ENCODE results near the gene PCP2. TPM values are rescaled to one million over a fixed set of nuclear protein-coding genes. Genes with fewer than 3 reads are reported as not detected.
A peak's percentile ranks its signal among the peaks of the same experiment; 100 is the strongest.

Gene PCP2
- total RNA-seq, 4 donors from 2014 or later = 1.6 to 9.9 (median 1.6) TPM

DNA sequence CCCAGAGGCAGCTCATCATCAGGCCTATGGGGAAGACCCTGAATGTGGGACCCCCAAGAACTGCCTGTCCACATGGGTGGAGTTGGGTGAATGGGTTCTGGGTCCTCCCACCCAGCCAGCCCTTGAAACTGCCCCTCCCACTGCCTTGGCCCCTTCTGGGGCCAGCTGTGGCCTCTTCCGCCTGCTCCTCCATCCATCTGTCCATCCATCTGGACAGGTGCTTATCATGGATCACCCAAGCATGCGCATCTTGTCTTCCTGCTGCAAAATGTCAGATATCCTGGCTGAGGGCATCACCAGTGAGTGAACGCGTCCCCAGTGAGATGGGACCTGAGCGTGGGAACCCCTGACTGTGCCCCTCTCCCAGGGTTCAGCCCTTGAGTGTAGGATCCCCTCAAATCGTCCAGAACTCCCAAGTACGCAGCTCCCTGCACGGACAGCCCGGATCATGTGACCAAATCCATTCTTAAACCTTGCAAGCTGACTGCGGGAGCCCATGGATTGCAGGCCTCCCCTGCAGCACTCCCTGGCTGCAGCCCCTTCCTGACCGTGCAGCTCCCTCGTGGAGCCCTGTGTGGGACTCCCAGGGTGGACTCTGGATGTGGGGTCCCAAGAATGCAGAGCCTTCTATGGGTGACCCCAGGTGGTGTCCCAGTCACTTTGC, 5.4 kb upstream of the PCP2 start:
- Histone ChIP-seq H3K9me3 (no peaks in the 10 kb centered on the region), H3K27ac (no peak overlapping the region), H3K27me3 (peaks cover 18% of the 10 kb centered on the region), H3K4me3 (no peak overlapping the region), H3K4me1 (peaks cover 20% of the 10 kb centered on the region), H3K36me3 (peaks cover 5% of the 10 kb centered on the region)
- no peak for TF ChIP-seq POLR2A (IDR thresholded peaks at IDR 0.05)
- TF ChIP-seq, protein P1, sequence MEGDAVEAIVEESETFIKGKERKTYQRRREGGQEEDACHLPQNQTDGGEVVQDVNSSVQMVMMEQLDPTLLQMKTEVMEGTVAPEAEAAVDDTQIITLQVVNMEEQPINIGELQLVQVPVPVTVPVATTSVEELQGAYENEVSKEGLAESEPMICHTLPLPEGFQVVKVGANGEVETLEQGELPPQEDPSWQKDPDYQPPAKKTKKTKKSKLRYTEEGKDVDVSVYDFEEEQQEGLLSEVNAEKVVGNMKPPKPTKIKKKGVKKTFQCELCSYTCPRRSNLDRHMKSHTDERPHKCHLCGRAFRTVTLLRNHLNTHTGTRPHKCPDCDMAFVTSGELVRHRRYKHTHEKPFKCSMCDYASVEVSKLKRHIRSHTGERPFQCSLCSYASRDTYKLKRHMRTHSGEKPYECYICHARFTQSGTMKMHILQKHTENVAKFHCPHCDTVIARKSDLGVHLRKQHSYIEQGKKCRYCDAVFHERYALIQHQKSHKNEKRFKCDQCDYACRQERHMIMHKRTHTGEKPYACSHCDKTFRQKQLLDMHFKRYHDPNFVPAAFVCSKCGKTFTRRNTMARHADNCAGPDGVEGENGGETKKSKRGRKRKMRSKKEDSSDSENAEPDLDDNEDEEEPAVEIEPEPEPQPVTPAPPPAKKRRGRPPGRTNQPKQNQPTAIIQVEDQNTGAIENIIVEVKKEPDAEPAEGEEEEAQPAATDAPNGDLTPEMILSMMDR (IDR thresholded peaks at IDR 0.05) = no peak
- no peak for TF ChIP-seq POLR2AphosphoS5 (IDR thresholded peaks at IDR 0.05)
- 92% methylated on average over 9 of the region's 12 CpGs for WGBS
- no peak for DNase-seq (ENCODE audit: low spot score in 2 of 2)

DNA sequence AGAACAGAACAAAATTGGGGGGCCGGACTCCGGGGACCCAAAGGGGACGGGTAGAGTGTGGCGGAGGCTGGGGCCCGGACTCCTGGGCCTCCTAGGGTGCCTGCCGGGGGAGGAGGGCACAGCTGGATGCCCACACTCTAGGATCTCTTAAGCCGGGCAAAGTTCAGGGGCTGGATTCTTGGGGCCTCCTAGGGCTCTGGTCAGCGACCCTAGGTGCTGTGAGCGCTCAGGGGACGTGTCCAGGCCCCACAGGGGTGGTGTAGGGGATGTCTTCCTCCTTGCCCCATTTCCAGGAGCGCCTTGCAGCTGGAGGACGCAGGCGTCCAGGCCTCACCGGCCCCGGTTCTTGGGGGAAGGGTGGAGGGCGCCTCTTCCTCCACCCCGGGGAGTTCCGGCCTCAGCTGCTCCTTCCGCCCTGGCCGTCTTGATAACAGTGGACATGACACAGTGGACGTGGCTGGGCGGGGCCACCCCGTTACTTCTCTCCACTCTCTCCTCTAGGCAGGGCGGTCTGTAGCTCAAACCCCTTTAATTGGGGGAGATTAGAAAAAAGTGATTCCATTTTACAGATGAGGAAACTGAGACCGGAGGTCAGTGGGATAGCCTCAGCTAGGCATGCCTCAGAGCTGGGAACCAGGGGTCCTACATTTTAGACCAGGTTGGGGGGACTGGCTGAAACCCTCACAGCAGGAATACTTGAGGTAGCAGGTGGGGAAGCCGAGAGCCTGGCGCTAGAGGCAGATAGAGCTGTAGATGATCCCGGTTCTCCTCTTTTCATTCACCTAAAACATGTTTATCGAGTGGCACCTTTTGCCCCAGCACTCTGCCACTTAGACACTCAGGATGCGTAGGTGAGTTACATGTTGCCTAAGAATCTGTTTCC, 4.1 kb upstream of the PCP2 start:
- H3K4me1 ChIP-seq = peaks cover 20% of the 10 kb centered on the region
- peaks cover 18% of the 10 kb centered on the region for H3K27me3 ChIP-seq
- H3K4me3 ChIP-seq = peak overlapping the region; percentile 74
- H3K9me3 ChIP-seq = no peaks in the 10 kb centered on the region
- no peak for DNase-seq (ENCODE audit: low spot score in 2 of 2)
- H3K36me3 ChIP-seq = peaks cover 9% of the 10 kb centered on the region
- 59% methylated on average over 14 of the region's 30 CpGs for WGBS
- peak overlapping the region; percentile 88 for H3K27ac ChIP-seq
- TF ChIP-seq EP300 (IDR thresholded peaks at IDR 0.05) (no peak), POLR2AphosphoS5 (IDR thresholded peaks at IDR 0.05) (no peak), POLR2A (IDR thresholded peaks at IDR 0.05) (no peak)
- TF ChIP-seq, protein P1 (IDR thresholded peaks at IDR 0.05) = no peak

DNA sequence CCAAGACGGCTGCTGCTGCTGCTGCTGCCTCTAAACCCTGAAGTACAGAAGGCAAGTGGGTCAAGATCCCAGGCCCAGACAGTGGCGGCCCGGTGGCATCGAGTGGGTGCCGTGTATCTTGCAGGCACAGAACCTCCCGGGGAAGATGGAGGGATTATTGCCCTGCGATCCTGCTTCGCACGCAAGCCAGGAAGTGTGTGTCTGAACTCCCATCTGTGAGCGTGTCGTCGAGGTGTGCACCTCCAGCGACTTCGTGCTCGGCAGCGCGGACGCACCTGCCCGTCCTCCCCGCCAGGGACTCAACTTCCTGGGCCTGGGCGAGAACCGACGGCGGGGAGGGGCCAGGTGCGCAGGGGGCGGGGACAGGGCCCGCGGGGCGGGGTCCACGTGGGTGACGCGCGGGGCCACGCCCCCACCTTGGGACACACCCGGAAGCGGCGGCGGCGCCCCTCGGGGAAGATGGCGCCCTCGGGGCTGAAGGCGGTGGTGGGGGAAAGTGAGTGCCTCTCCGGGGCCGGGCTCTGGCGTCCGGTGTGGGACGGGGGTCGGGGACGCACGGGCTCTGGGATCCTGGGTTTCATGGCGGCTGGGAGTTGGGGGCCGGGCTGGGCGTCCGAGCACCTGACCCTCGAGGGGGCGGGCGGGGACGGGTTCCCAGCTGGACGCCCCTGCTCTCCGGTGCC, 3.3 kb upstream of the PCP2 start, which contains the start of gene STXBP2:
STXBP2 (plus strand) TSS at position 420 of the 683 bp plus-strand sequence; CDS start at position 460, 40 bp downstream.
- Histone ChIP-seq H3K36me3 (peaks cover 11% of the 10 kb centered on the region), H3K4me3 (peak within 1 kb of the TSS; percentile 74), H3K4me1 (peaks cover 20% of the 10 kb centered on the region), H3K9me3 (no peaks in the 10 kb centered on the region), H3K27me3 (peaks cover 18% of the 10 kb centered on the region), H3K27ac (peak within 1 kb of the TSS; percentile 88)
- DNase-seq (ENCODE audit: low spot score in 2 of 2) = no peak
- WGBS = 0% methylated on average over 3 of the region's 61 CpGs
- no peak for TF ChIP-seq EP300 (IDR thresholded peaks at IDR 0.05)
- TF ChIP-seq, protein P1 (IDR thresholded peaks at IDR 0.05) = peak in 1 of 2 donors; percentile 14
- no peak for TF ChIP-seq POLR2AphosphoS5 (IDR thresholded peaks at IDR 0.05)
- peak in 1 of 2 donors; percentile 56 for TF ChIP-seq POLR2A (IDR thresholded peaks at IDR 0.05)

DNA sequence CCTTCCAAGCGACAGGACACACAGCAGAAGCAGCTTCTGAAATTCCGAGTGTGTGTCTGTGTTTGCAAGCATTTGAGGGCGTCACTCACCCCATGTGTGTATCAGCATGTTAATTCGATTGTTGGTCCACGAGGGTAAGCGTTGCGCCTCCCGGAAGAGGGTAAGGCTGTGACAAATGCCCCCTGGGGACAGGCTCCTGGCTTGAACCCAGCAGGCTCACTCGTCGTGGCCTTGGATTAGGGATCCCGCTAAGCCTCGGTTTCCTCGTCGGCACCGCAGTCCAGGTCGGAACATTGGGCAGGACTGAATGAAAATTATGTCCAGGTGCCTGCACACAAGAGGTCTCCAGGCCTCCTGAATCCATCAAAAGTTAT, 2.8 kb upstream of the PCP2 start:
- Histone ChIP-seq H3K36me3 (peaks cover 11% of the 10 kb centered on the region), H3K4me1 (peaks cover 23% of the 10 kb centered on the region), H3K4me3 (peak overlapping the region; percentile 74), H3K9me3 (no peaks in the 10 kb centered on the region), H3K27me3 (peaks cover 18% of the 10 kb centered on the region), H3K27ac (peak overlapping the region; percentile 88)
- no peak for DNase-seq (ENCODE audit: low spot score in 2 of 2)
- no CpG with 5 or more reads among the region's 16 CpGs for WGBS
- TF ChIP-seq POLR2AphosphoS5 (IDR thresholded peaks at IDR 0.05) (no peak), POLR2A (IDR thresholded peaks at IDR 0.05) (no peak), EP300 (IDR thresholded peaks at IDR 0.05) (no peak)
- TF ChIP-seq, protein P1 (IDR thresholded peaks at IDR 0.05) = no peak

All from suprapubic skin (tissue), 4 donors.